MM.1S (cell line): ENCODE measurements around the gene IFI6.

ENCODE experiments used
- EZH2 ChIP-seq: fragments of 300-600 bp; sonication (generic); optimal IDR thresholded peaks from 2 replicates; pipeline ENCODE3; 2017; ENCODE audit warnings: low read depth, mild to moderate bottlenecking, antibody characterized with exemption, low read length, mixed read lengths
- TF ChIP-seq, protein P1 (sequence below): fragments of 300-600 bp; sonication (generic); IDR thresholded peaks from 2 replicates; pipeline ENCODE4 v1.5.1; 2016; ENCODE audit warnings: antibody characterized with exemption, low read length, mixed read lengths

DNA sequence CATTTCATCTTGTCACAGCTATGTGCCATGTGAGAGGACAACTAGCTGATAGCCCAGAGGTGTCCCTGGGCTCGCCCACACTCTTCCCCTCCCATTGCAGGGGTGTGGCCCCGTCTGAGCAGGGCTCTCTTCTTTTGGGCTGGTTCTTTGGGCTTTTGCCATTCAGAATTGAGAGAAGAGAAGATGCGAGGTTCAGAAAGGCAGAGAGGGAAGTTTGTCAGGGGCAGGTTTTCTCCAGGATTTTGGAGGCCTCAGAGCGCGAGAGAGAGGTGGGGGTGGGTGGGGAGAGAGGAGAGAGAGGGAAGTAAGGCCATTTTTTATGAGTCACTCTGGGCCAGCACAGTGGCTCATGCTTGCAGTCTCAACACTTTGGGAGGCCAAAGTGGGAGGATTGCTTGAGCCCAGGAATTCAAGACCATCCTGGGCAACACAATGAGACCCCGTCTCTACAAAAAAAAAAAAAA lies 5.2 kb downstream of the IFI6 start:
- TF ChIP-seq, protein P1, sequence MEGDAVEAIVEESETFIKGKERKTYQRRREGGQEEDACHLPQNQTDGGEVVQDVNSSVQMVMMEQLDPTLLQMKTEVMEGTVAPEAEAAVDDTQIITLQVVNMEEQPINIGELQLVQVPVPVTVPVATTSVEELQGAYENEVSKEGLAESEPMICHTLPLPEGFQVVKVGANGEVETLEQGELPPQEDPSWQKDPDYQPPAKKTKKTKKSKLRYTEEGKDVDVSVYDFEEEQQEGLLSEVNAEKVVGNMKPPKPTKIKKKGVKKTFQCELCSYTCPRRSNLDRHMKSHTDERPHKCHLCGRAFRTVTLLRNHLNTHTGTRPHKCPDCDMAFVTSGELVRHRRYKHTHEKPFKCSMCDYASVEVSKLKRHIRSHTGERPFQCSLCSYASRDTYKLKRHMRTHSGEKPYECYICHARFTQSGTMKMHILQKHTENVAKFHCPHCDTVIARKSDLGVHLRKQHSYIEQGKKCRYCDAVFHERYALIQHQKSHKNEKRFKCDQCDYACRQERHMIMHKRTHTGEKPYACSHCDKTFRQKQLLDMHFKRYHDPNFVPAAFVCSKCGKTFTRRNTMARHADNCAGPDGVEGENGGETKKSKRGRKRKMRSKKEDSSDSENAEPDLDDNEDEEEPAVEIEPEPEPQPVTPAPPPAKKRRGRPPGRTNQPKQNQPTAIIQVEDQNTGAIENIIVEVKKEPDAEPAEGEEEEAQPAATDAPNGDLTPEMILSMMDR: no peak
- TF ChIP-seq EZH2: no peak
